ENCODE measurements around the gene B3GALNT2.

- TF ChIP-seq CTCF (IDR thresholded peaks at IDR 0.05) = peak; percentile 89
- TF ChIP-seq EZH2 (IDR thresholded peaks at IDR 0.05) = no peak
- TF ChIP-seq EZH2phosphoT487 (IDR thresholded peaks at IDR 0.05) = no peak
Observed at GRCh38 chr1:235417086-235417697, 87.1 kb downstream of the B3GALNT2 start.
